Stimulated activated naive CD4-positive, alpha-beta T cell treated with Interleukin-2 at 50 U/mL for 16 hours (primary cell): ENCODE data around the gene DGKG.

Source experiments
- DNase-seq: peaks from one replicate; lab custom pipeline; 2025; lab: John Stamatoyannopoulos, UW

DGKG gene

DNA sequence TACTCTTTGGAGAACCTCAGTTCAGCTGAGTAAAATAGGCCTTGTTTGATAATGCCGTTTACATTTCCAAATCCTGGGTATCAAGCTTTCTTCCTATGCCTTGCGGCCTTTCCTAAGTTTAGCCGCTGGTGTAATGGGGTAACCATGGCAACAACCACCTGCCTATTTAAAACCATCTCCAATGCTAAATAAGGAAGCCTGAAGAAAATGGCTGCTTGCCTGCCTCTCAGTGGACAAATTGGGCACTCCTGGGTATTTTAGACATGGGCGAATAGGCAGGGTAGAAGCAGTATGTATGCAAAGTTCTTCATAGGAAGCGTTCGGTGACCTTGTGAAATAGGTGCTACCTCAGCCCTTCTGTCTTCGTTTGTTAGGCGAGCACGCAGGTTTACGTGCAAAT is 122.7 kb downstream of the DGKG start:
- no peak for DNase-seq

DNA sequence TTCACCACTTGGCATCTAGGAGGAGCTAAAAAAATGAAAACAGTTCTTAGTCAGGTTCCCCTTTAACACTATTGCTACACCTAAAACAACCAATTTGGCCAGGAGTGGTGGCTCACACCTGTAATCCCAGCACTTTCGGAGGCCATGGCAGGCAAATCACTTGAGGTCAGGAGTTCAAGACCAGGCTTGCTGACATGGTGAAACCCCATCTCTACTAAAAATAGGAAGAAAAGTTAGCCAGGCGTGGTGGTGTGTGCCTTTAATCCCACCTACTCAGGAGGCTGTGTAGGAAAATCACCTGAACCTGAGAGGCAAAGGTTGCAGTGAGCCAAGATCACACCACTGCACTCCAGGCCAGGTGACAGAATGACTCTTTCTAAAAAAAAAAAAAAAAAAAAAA is 124.1 kb downstream of the DGKG start:
- no peak for DNase-seq

GRCh38 chr3:186236357-186237020 is 125.5 kb downstream of the DGKG start:
- DNase-seq, result no peak

DNA sequence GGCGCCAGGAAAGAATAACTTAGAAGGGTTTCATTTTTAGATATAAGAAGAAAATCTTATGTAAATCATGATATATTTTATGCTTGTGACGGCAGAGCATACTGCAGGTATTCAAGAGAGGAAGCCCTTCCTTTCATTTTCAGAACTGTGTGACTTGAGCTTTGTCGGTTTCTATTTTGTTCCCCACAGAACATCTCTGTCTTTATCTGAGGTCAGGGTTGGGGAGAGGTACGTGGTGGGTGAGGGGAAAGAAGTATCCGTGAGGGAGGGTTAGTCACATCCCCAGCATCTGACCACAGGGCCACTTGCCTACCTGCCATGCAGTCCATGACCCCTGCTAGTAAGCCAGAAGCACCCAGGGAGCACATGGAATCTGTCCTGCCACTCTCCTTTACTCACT is 126.5 kb downstream of the DGKG start:
- no peak for DNase-seq

DNA sequence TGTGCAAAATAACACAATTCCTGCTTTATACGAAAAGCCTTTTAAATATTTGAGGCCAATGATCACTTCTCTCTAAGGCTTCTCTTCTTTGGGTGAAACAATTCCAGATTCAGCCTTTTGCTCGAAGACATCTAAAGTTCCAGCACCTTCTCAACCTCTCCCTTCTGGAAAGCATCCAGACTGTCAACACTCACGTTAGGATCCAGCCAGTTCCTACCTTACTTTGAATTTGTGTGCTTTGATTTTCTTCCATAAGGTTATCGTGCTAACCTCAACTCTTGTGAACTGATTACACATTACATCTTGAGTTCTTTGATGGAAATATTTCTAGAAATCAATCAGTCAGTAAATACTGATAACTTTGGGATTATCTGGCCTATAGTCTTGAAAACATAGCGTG is 127.9 kb downstream of the DGKG start:
- DNase-seq, result no peak

DNA sequence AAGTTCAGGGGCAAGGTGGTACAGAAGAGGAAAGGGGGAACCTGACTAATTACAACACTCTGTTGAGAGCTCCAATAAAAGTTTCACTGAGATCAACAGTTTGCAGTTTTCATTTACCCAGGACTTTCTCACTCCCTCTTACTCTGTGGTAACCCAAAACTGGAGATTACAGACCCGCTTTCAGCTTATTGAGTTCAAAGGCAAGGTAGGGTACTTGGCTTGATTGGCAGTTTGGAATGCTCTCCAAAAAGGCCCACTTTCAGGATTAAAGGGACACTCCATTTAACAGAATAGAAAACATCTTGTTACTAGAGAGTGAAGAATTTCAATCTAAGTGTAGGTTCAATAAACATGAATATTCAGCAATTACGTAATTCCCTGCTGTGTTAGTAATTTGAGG is 135.6 kb downstream of the DGKG start:
- DNase-seq, result no peak

- no peak for DNase-seq
Observed at GRCh38 chr3:186225603-186226002, 136.4 kb downstream of the DGKG start.

DNA sequence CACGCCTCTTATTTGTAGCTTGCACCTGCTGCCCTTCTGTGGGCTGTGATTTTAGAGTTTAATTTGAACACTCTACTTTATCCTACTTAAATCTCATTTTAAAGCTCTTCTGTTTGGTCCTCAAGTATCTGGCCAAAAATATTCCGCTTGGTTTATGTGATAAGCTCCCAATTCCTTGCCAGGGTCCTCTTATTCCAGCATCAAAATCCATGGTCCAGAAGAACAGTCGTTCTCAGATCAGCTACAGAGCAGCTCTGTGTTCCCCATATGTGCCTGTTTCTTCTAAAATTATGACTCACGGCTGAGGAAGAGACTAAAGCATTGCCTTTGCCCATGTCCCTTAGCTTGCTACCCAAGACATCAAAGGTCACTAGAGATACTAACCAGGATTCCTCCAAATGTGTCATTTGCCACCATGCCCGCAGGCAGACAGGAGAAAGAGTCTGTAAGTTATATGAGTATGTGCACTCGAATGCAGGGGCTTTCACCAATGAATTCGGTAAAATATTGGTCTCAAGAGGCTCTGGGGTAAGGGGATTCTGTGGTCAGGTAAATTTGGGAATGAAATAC is 137.9 kb downstream of the DGKG start:
- DNase-seq, result no peak

DNA sequence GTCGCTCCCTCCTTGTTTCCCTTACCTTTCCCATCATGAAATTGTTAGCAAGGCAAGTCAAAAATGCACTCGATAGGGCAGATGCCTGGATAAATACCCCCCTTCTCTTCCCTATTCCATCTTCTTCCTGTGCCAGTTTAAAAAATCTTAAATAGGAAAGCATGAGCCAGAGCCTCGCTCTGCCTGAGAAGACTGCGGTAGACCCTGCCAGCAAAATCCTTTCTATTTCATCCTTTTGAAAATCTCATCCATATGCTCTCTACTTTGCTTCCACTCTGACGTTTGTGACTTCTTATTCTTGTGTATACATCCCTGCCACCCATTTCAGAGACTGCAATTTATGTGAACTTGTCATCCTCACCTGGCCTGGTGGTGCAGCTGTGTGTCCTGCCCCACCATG is 138.6 kb downstream of the DGKG start:
- no peak for DNase-seq

GRCh38 chr3:186221760-186222378 is 140.2 kb downstream of the DGKG start:
- no peak for DNase-seq

DNA sequence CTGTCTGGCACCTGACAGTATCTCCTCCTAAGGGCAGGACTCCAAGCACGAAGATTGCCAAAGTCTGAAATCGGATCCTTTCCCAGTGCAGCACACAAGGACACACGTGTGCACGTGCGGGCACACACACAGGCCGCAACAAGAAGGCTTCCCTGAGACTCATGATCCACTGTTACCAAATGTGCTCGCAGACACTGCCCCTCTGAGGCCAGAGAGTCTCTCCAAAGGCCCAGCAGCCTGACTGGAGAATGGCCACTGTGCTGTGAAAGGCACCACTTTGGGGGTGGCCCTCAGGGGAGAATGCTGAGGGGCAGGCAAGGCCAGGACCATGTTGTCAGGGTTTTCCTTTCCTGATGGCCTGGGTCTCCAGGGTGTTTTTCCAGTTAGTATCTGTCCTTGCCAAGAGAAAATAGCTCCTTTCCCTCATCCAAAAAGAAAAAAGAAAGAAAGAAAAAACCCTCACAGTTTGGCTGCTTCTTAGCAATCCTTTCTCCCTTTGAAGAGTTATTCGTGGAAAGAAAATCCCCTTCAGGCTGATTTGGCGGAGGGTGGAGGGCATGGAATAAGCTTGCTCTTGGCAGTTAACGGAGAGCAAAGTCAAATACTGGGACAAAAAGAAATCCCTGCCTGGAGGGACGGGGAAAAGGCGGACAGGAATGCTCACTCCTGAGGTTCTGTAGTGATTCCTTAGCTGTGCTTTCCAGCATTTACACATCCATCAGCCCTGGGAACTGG is 141.0 kb downstream of the DGKG start:
- DNase-seq, result no peak

DNA sequence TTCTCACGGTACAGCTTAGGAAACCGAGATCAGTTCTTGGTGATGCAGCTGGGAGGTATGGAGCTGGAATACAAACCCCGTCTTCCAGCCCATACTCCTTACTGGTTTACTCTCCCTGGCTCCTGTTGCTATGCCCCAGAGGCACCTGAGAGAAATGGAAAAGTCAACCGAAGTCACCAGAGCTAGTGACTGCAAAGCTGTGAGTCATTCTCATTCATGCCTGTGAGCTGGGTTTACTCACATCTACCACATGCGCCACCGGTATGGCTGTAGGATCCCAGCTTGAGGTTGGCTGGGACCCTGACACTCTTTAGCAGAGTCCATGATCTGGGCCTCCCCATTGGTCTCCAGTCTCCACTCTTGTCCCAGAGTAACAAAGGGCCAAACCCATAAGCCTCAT is 141.7 kb downstream of the DGKG start:
- DNase-seq, result no peak

DNA sequence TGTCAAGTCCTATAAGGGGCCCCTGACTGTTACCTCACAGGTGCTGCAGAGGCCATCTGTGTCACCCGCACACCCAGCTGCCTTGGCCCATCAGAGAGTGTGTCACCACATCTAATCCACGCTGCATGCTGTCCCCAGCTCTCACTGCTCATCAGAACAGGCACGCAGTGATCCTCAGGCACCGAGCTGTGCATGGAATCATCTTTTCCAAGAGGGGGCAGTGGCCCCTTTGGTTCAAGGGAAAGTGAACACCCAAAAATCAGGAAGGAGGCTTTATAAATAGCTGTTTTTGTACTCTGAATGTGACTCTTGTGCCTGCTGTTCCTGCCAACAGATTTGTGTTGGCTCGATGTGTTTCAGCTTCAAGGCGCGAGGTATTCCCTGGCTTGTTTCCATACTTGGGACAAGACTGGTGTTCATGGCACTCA is 142.8 kb downstream of the DGKG start:
- no peak for DNase-seq

GRCh38 chr3:186218421-186218820 is 143.6 kb downstream of the DGKG start:
- no peak for DNase-seq

DNA sequence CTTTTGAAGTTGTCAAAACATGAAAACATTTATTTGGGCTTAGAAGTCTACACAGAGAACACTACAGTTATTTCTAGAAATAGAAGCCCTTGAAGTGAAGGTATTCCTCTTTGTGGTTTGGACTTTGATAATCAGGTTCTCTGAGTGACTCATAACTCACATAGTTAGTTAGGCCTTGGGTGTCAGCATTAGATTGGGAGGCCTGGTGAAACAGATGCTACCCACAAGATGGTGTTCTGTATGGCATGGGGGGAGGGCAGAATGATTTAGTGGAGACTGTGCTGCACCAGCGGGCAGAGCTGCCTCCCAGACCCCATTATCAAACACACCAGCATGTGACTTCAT is 144.2 kb downstream of the DGKG start:
- no peak for DNase-seq

GRCh38 chr3:186216900-186217819 is 144.9 kb downstream of the DGKG start:
- DNase-seq, result no peak

DNA sequence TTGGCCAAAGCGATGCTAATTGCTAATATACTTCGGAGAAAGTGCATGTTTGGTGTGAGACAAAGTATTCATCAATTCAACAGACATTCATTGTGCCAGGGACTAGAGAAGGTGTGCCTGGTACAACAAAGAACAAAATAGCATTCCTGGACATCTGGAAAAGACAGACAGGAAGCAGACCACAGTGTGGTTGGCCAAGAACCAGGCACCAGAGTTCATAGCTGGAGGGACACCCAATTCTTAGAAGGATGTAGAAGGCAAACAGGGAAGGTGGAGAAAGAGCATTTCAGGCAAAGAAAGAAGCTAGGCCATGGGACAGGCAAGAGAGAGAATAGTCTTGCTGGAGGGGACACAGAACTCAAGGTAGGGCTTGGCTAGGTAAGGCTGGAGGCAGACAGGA is 147.4 kb downstream of the DGKG start:
- no peak for DNase-seq

DNA sequence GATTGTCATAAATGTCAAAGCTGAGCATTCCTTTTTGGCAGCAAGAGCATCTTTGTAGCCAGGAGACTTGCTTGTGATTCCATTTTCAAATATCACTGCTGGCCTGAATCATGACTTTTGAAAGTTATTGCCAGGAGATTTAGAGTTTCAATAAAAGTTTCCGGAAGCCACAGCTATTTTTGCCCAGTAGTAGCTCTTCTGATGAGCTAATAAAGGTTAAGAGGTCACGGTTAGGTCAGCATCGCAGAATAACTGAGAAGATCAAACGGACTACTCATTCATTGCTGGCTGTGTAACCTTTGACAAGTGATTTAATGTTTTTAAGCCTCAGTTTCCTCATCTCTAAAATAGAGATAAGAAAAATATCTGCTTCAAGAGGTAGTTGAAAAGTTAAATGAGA is 148.1 kb downstream of the DGKG start:
- no peak for DNase-seq

GRCh38 chr3:186212611-186213010 is 149.4 kb downstream of the DGKG start:
- DNase-seq, result no peak

- DNase-seq, result no peak
Observed at GRCh38 chr3:186210852-186211500, 151.1 kb downstream of the DGKG start.
